Measurements from ENCODE around the gene PAK4.

GRCh38 chr19:39200066-39200802, 74.6 kb downstream of the PAK4 start:
- TF ChIP-seq POLR2A (IDR thresholded peaks at IDR 0.05) (no peak), CTCF (IDR thresholded peaks at IDR 0.05) (no peak), POLR2AphosphoS5 (IDR thresholded peaks at IDR 0.05) (no peak)

All from gastroesophageal sphincter (tissue), 3 donors.